GM12873 (cell line): ENCODE measurements around the gene KNDC1.

Experiments used
- CTCF ChIP-seq: IDR thresholded peaks from 2 replicates; pipeline ENCODE4 v1.5.1; 2012; ENCODE audit warnings: low read depth, mild to moderate bottlenecking, moderate library complexity, low read length, control low read depth; ENCODE audit not compliant: insufficient read depth; ENCODE audit errors: missing control alignments

KNDC1 gene

GRCh38 chr10:133159950-133160825 is at the start of gene KNDC1:
KNDC1 (plus strand) TSS chr10:133160219; CDS start chr10:133160468, 249 bp downstream.
- no peak for TF ChIP-seq CTCF

GRCh38 chr10:133110609-133111275 is 49.3 kb upstream of the KNDC1 start:
- no peak for TF ChIP-seq CTCF

GRCh38 chr10:133113146-133113830 is 46.7 kb upstream of the KNDC1 start:
- TF ChIP-seq CTCF, result no peak

- TF ChIP-seq CTCF, result no peak
Measured at GRCh38 chr10:133113847-133114246, 46.2 kb upstream of the KNDC1 start.

- TF ChIP-seq CTCF, result no peak
Measured at GRCh38 chr10:133114251-133114650, 45.8 kb upstream of the KNDC1 start.

GRCh38 chr10:133114726-133115452 is 45.1 kb upstream of the KNDC1 start:
- TF ChIP-seq CTCF, result no peak
